Measurements from ENCODE around the gene WNT3A. TPM values are rescaled to one million over a fixed set of nuclear protein-coding genes. Genes with fewer than 3 reads are reported as not detected.
A peak's percentile ranks its signal among the peaks of the same experiment; 100 is the strongest.

Gene WNT3A
- total and polyA plus RNA-seq, 9 of the 15 experiments (the other 6 are each of a cell fraction or from before 2014, with no cell fraction given): not detected

DNA sequence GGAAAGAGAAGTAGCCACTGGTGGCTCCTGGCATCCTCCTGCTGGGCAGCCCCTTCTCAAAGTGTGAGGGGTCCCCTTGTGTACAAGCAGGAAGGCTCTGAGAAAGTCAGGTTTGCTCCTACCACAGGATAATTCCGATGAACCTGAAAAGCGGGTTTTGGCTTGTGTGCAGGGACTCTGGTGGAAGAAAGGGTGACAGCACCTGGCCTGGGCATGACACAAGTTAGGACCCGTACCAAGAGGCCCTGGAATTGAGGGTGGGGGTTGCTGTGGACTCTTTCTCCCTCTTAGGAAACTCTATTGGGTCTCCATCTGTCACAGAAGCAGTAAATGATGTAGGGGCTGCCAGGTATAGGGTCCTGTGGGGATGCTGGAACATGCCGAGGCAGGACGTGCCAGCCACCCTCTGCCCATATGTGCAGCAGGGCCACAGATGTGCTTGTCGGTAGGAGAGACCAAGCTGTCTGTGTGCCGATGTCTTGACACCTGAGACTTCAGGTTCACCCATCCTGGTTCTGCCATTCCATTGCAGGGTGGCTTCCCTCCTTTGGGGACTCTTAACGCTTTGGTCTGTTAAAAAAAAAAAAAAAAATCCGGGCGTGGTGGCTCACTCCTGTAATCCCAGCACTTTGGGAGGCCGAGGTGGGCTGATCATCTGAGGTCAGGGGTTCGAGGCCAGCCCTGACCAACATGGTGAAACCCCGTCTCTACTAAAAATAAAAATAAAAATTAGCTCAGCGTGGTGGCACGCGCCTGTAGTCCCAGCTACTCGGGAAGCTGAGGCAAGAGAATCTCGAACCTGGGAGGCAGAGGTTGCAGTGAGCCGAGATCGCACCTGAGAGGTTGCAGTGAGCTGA is 86.5 kb downstream of the WNT3A start:
- H3K9me3 ChIP-seq (replicated peaks; ENCODE audit: control insufficient read depth, insufficient read depth, low read depth, low read length): peaks cover 17% of the 10 kb centered on the region
- H3K27me3 ChIP-seq (ENCODE audit: control insufficient read depth in 2 of 2, insufficient read depth in 2 of 2, low read length in 2 of 2): no peaks in the 10 kb centered on the region
- H3K9ac ChIP-seq (ENCODE audit: insufficient read depth in 1 of 2, low read depth in 2 of 2, low read length in 2 of 2): no peak overlapping the region
- no peak for DNase-seq (ENCODE audit: extremely low read depth in 1 of 4, low spot score in 3 of 4)
- no peak for FAIRE-seq
- H3K36me3 ChIP-seq (ENCODE audit: control insufficient read depth, insufficient read depth, low read length): peaks cover 95% of the 10 kb centered on the region
- no peak overlapping the region for H3K4me2 ChIP-seq (ENCODE audit: insufficient read depth, low read length)
- ChIA-PET CTCF (ENCODE audit: low intra/inter-chr PET ratio) (no interaction called here), POLR2A (interaction anchor here (1.0 to 7.1 kb wide), 6 partner anchors 6 to 279 kb away, joined by 3 to 92 read pairs (median 9); partner anchors contain the start of gene ARF1)
- TF ChIP-seq ZEB2 (IDR thresholded peaks at IDR 0.05) (no peak), RBFOX2 (IDR thresholded peaks at IDR 0.05; ENCODE audit: low read depth, low read length) (peak; percentile 21; the same call in 1 of the 2 replicates)
- H3K4me3 ChIP-seq: no peak overlapping the region
- H3K9me1 ChIP-seq (ENCODE audit: control insufficient read depth, insufficient read depth, low read length): peaks cover 18% of the 10 kb centered on the region
- 96% methylated on average over 17 of the region's 20 CpGs for WGBS (ENCODE audit: insufficient coverage, low coverage, missing lambda C conversion rate)
- H2AFZ ChIP-seq (ENCODE audit: low read depth, low read length): no peak overlapping the region
- H4K20me1 ChIP-seq (replicated peaks; ENCODE audit: control insufficient read depth, insufficient read depth, low read length): peaks cover 82% of the 10 kb centered on the region
- in situ Hi-C loops (cut with MboI): no loop called here
- peaks cover 95% of the 10 kb centered on the region for H3K79me2 ChIP-seq (ENCODE audit: control insufficient read depth, insufficient read depth, low read length)
- H3K4me1 ChIP-seq (replicated peaks in 1 of 2; ENCODE audit: control insufficient read depth in 2 of 2, insufficient read depth in 2 of 2, low read length in 2 of 2): peaks cover 9 to 33% of the 10 kb centered on the region in 2 experiments; a peak in 2 of 5 replicates
- ATAC-seq: no peak
- BruUV-seq (replicated peaks): no TSS peak
- H3K27ac ChIP-seq (ENCODE audit: extremely low read depth, low read depth, low read length): no peak overlapping the region
- intact Hi-C loops (cut with micrococcal nuclease): no loop called here

DNA sequence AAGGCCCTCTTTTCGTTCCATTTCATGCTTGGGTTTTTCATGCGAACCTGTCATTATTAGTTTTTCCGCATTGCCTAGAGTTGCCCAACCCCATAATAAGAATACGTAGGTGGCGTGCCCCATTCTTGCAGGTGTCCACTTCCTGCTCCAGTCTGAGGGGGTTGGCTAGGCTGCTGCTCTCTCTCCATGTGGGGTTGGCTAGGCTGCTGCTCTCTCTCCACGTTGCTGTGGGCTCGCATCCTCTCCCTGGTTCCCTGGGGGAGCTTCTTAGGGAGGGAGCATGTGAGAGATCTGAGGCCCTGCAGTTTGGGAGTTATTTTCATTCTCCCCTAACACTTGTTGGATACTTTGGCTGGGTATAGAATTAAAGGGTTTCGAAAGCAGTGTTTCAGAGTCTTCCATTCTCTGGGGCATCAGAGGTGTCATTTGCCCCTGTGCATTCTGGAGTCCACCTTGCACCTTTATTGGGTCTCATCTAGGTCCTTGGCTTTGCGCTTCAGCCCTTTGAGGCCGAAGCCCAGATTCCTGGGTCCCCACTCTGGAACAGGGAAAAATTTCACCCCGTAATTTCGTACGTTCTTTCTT is 87.7 kb downstream of the WNT3A start:
- no peak for FAIRE-seq
- Histone ChIP-seq H3K4me1 (replicated peaks in 1 of 2; ENCODE audit: control insufficient read depth in 2 of 2, insufficient read depth in 2 of 2, low read length in 2 of 2) (peaks cover 8 to 31% of the 10 kb centered on the region in 2 experiments; a peak in 2 of 5 replicates), H3K79me2 (ENCODE audit: control insufficient read depth, insufficient read depth, low read length) (peaks cover 86% of the 10 kb centered on the region), H3K9ac (ENCODE audit: insufficient read depth in 1 of 2, low read depth in 2 of 2, low read length in 2 of 2) (no peak overlapping the region), H3K27me3 (ENCODE audit: control insufficient read depth in 2 of 2, insufficient read depth in 2 of 2, low read length in 2 of 2) (no peaks in the 10 kb centered on the region), H3K27ac (ENCODE audit: extremely low read depth, low read depth, low read length) (no peak overlapping the region), H3K4me2 (ENCODE audit: insufficient read depth, low read length) (no peak overlapping the region), H3K36me3 (ENCODE audit: control insufficient read depth, insufficient read depth, low read length) (peaks cover 95% of the 10 kb centered on the region), H2AFZ (ENCODE audit: low read depth, low read length) (no peak overlapping the region), H3K9me1 (ENCODE audit: control insufficient read depth, insufficient read depth, low read length) (peaks cover 9% of the 10 kb centered on the region), H4K20me1 (replicated peaks; ENCODE audit: control insufficient read depth, insufficient read depth, low read length) (peaks cover 81% of the 10 kb centered on the region), H3K9me3 (replicated peaks; ENCODE audit: control insufficient read depth, insufficient read depth, low read depth, low read length) (peaks cover 17% of the 10 kb centered on the region), H3K4me3 (no peak overlapping the region)
- 92% methylated on average over 13 of the region's 13 CpGs for WGBS (ENCODE audit: insufficient coverage, low coverage, missing lambda C conversion rate)
- DNase-seq (ENCODE audit: extremely low read depth in 1 of 4, low spot score in 3 of 4): no peak
- no peak for ATAC-seq
- intact Hi-C loops (cut with micrococcal nuclease) (no loop called here), in situ Hi-C loops (cut with MboI) (no loop called here)
- TF ChIP-seq CBX5 (IDR thresholded peaks at IDR 0.05; ENCODE audit: borderline replicate concordance, low read depth) (0 out of 2 replicates have a peak, but pooled peaks have one; percentile 18), CBX3 (IDR thresholded peaks at IDR 0.05; ENCODE audit: borderline replicate concordance in 1 of 2, low read length in 2 of 2) (peak in 1 of 2 experiments; percentile 84; a peak in 1 of 3 replicates), TRIM24 (IDR thresholded peaks at IDR 0.05) (peak in 1 of 2 experiments; percentile 34; a peak in 1 of 4 replicates), NCOA6 (IDR thresholded peaks at IDR 0.05) (no peak), POLR2AphosphoS5 (IDR thresholded peaks at IDR 0.05; ENCODE audit: control insufficient read depth, insufficient read depth, low read depth, low read length) (peak; percentile 27; the same call in 1 of the 2 replicates), ZFP1 (CRISPR knock-in tag; IDR thresholded peaks at IDR 0.05) (peak; percentile 89), CEBPB (tag; IDR thresholded peaks at IDR 0.05) (0 out of 2 replicates have a peak, but pooled peaks have one; percentile 26), KDM2B (CRISPR knock-in tag; IDR thresholded peaks at IDR 0.05) (no peak), TRIM28 (IDR thresholded peaks at IDR 0.05) (peak; percentile 82), ZNF140 (CRISPR knock-in tag; IDR thresholded peaks at IDR 0.05) (no peak)
- BruUV-seq (replicated peaks): no TSS peak
- POLR2A ChIA-PET: interaction anchor here (0.5 to 4.1 kb wide), 6 partner anchors 8 to 746 kb away, joined by 3 to 36 read pairs (median 6); partner anchors contain the start of genes ARF1 and C1orf35
- CTCF ChIA-PET (ENCODE audit: low intra/inter-chr PET ratio): no interaction called here
